Daoy (cell line): ENCODE results near the gene FAM20B. TPM values are rescaled to one million over a fixed set of nuclear protein-coding genes. Genes with fewer than 3 reads are reported as not detected.
A peak's percentile ranks its signal among the peaks of the same experiment; 100 is the strongest.

ENCODE experiments used
- DNase-seq: peaks from one replicate; pipeline ENCODE4 v3.0.0-alpha.2; 2015; ENCODE audit warnings: low read depth
- total RNA-seq: library from RNA; depleted of rRNA; stranded (reverse); fragments of >200 nt; shearing (Covaris generic); gene quantifications from 2 replicates; pipeline ENCODE4 v1.2.3, GENCODE V29; 2014

The FAM20B gene
- total RNA-seq, 1 experiment from 2014 or later = 30.9 TPM

- DNase-seq = no peak
Observed at GRCh38 chr1:179048339-179049124, 22.8 kb downstream of the FAM20B start.

- no peak for DNase-seq
Observed at GRCh38 chr1:179052776-179053175, 27.1 kb downstream of the FAM20B start.

- DNase-seq = no peak
Observed at GRCh38 chr1:179053486-179053885, 27.8 kb downstream of the FAM20B start.

GRCh38 chr1:179055937-179056336 lies 30.2 kb downstream of the FAM20B start:
- no peak for DNase-seq

GRCh38 chr1:179058487-179059483 lies 33.1 kb downstream of the FAM20B start:
- no peak for DNase-seq

- DNase-seq = peak; percentile 17
Observed at GRCh38 chr1:179061360-179062282, 35.9 kb downstream of the FAM20B start.

- DNase-seq = no peak
Observed at GRCh38 chr1:179066471-179066870, 40.8 kb downstream of the FAM20B start.

GRCh38 chr1:179077396-179077795 lies 51.7 kb downstream of the FAM20B start:
- DNase-seq = no peak

GRCh38 chr1:179079113-179079761 lies 53.5 kb downstream of the FAM20B start:
- peak; percentile 68 for DNase-seq

GRCh38 chr1:179080866-179081686 lies 55.4 kb downstream of the FAM20B start:
- DNase-seq = no peak

GRCh38 chr1:179081687-179082332 lies 56.1 kb downstream of the FAM20B start, which contains the start of gene TOR3A:
TSS of gene TOR3A (plus strand) at chr1:179082070. CDS start at chr1:179082129, 59 bp downstream.
- DNase-seq = peak; percentile 95

- DNase-seq = peak; percentile 47
Observed at GRCh38 chr1:179082333-179082998, 56.8 kb downstream of the FAM20B start.

- no peak for DNase-seq
Observed at GRCh38 chr1:179082999-179083335, 57.3 kb downstream of the FAM20B start.

- DNase-seq = no peak
Observed at GRCh38 chr1:179083533-179083932, 57.8 kb downstream of the FAM20B start.

GRCh38 chr1:179087665-179088064 lies 62.0 kb downstream of the FAM20B start:
- DNase-seq = peak; percentile 28

GRCh38 chr1:179089827-179090482 lies 64.3 kb downstream of the FAM20B start:
- no peak for DNase-seq

GRCh38 chr1:179090522-179090921 lies 64.8 kb downstream of the FAM20B start:
- no peak for DNase-seq

- DNase-seq = no peak
Observed at GRCh38 chr1:179090923-179091322, 65.2 kb downstream of the FAM20B start.
